GM12878 (cell line): ENCODE measurements around the gene ADAMTSL5. TPM values are rescaled to one million over a fixed set of nuclear protein-coding genes. Genes with fewer than 3 reads are reported as not detected.

Experiments
- ATAC-seq: fragments of 200-7000 bp; cut with Tn5 transposase; 3 replicates; pipeline ENCODE4 v1.9.1; 2020; ENCODE audit warnings: mild to moderate bottlenecking, moderate library complexity
- BruUV-seq: library from RNA; stranded (reverse); fragments of 400-500 nt; replicated peaks from 2 replicates; lab custom pipeline; 2021; lab: Mats Ljungman, UMichigan
- CTCF ChIA-PET: fragments of 300-600 bp; sonication (Branson Sonifier 250); formaldehyde crosslinking; extraction: SDS; loops from one replicate; lab custom pipeline; 2021; ENCODE audit warnings: inconsistent platforms; lab: Yijun Ruan, JAX
- POLR2A ChIA-PET: fragments of 350-600 bp; formaldehyde crosslinking; extraction: SDS; loops from one replicate; lab custom pipeline; 2021; ENCODE audit warnings: inconsistent platforms; lab: Charles Lee
- RAD21 ChIA-PET: fragments of 300-600 bp; sonication (Branson Sonifier 250); formaldehyde crosslinking; loops from one replicate; lab custom pipeline; 2023; ENCODE audit warnings: antibody characterized with exemption; ENCODE audit not compliant: unreplicated experiment; lab: Charles Lee
- SMC1A ChIA-PET: fragments of 300-600 bp; sonication (Branson Sonifier 250); formaldehyde crosslinking; loops from one replicate; lab custom pipeline; 2023; ENCODE audit not compliant: unreplicated experiment, uncharacterized antibody; lab: Charles Lee
- DNase-seq: peaks from one replicate; pipeline ENCODE4 v3.0.0-alpha.2; 2011; ENCODE audit warnings: low read depth, low spot score
- FAIRE-seq: peaks from 3 replicates; lab custom pipeline; 2011; peaks lifted over from hg19 to GRCh38; lab: Jason Lieb, UNC
- H2AFZ ChIP-seq: 2 replicates; pipeline ENCODE4 v1.6.0; 2011; ENCODE audit warnings: low read depth, low read length, control low read depth; ENCODE audit not compliant: control insufficient read depth
- H3K27ac ChIP-seq: 2 replicates; pipeline ENCODE4 v1.5.1; 2011; ENCODE audit warnings: control low read depth; ENCODE audit not compliant: control insufficient read depth, insufficient read depth
- H3K27me3 ChIP-seq, 2 experiments: replicated peaks in 1 of 2; 2 replicates each; pipeline versions ENCODE4 v1.6.0 to v1.6.1; 2011; ENCODE audit warnings: low read length in 1 of 2; ENCODE audit not compliant: control insufficient read depth in 2 of 2, insufficient read depth in 2 of 2
- H3K36me3 ChIP-seq, 2 experiments: 2 replicates each; pipeline ENCODE4 v1.5.1; 2011; ENCODE audit warnings: low read length in 1 of 2; ENCODE audit not compliant: control insufficient read depth in 2 of 2, insufficient read depth in 2 of 2
- H3K4me1 ChIP-seq: 2 replicates; pipeline ENCODE4 v1.6.1; 2011; ENCODE audit warnings: mild to moderate bottlenecking, low read length, moderate library complexity, mixed read lengths; ENCODE audit not compliant: control insufficient read depth, insufficient read depth
- H3K4me2 ChIP-seq: 2 replicates; pipeline ENCODE4 v1.6.0; 2011; ENCODE audit warnings: control low read depth; ENCODE audit not compliant: control insufficient read depth, insufficient read depth
- H3K4me3 ChIP-seq: fragments of 200-600 bp; sonication (generic); 2 replicates; pipeline ENCODE4 v1.5.1; 2016
- H3K79me2 ChIP-seq: 2 replicates; pipeline ENCODE4 v1.6.0; 2011; ENCODE audit warnings: low read length; ENCODE audit not compliant: control insufficient read depth, insufficient read depth
- H3K9ac ChIP-seq: 2 replicates; pipeline ENCODE4 v1.8.0; 2011; ENCODE audit warnings: low read length, control low read depth, mixed read lengths; ENCODE audit not compliant: control insufficient read depth, insufficient read depth
- H3K9me3 ChIP-seq: replicated peaks from 3 replicates; pipeline ENCODE4 v1.5.1; 2011; ENCODE audit warnings: mild to moderate bottlenecking, low read length; ENCODE audit not compliant: control insufficient read depth, insufficient read depth
- H4K20me1 ChIP-seq: 2 replicates; pipeline ENCODE4 v1.6.0; 2011; ENCODE audit not compliant: control insufficient read depth, insufficient read depth
- CEBPB ChIP-seq, 2 experiments: fragments of 150-350 bp in 1 of 2; IDR thresholded peaks; 2 replicates each; pipeline ENCODE4 v1.6.1; 2012 to 2014; ENCODE audit warnings: low read depth in 2 of 2, low read length in 2 of 2, borderline replicate concordance in 1 of 2, inconsistent platforms in 1 of 2
- CHD2 ChIP-seq: IDR thresholded peaks from 2 replicates; pipeline ENCODE4 v1.6.1; 2011; ENCODE audit warnings: low read depth, low read length, improper control_type of control experiment, borderline replicate concordance
- FOS ChIP-seq: IDR thresholded peaks from 3 replicates; pipeline ENCODE4 v1.6.1; 2011; ENCODE audit warnings: borderline replicate concordance; ENCODE audit not compliant: insufficient read length; ENCODE audit errors: extremely low read depth
- MEF2A ChIP-seq: IDR thresholded peaks from 2 replicates; pipeline ENCODE4 v1.6.1; 2011; ENCODE audit warnings: low read depth, mild to moderate bottlenecking, low read length, moderate library complexity; ENCODE audit not compliant: insufficient read depth
- NFIC ChIP-seq: IDR thresholded peaks from 2 replicates; pipeline ENCODE4 v1.6.1; 2012; ENCODE audit warnings: low read depth, mild to moderate bottlenecking, inconsistent platforms, low read length, moderate library complexity
- NFYA ChIP-seq: IDR thresholded peaks from 2 replicates; pipeline ENCODE4 v1.6.1; 2011; ENCODE audit warnings: low read depth, mild to moderate bottlenecking, low read length, improper control_type of control experiment, borderline replicate concordance
- NR2C2 ChIP-seq: IDR thresholded peaks from 2 replicates; pipeline ENCODE4 v1.6.1; 2011; ENCODE audit warnings: borderline replicate concordance, low read depth; ENCODE audit not compliant: control insufficient read depth, insufficient read length
- POLR2A ChIP-seq: IDR thresholded peaks from 2 replicates; pipeline ENCODE4 v1.6.1; 2011; ENCODE audit warnings: low read depth, mild to moderate bottlenecking, low read length
- POLR2AphosphoS5 ChIP-seq: IDR thresholded peaks from 2 replicates; pipeline ENCODE4 v1.6.1; 2011; ENCODE audit warnings: mild to moderate bottlenecking, low read length, inconsistent platforms
- POU2F2 ChIP-seq: IDR thresholded peaks from 3 replicates; pipeline ENCODE4 v1.6.1; 2011; ENCODE audit warnings: low read depth, mild to moderate bottlenecking, low read length, borderline replicate concordance
- RBBP5 ChIP-seq: fragments of 200-600 bp; sonication (generic); conservative IDR thresholded peaks from 2 replicates; pipeline ENCODE4 v1.6.1; 2016
- RUNX3 ChIP-seq: IDR thresholded peaks from 2 replicates; pipeline ENCODE4 v1.6.1; 2012; ENCODE audit warnings: low read length, inconsistent platforms
- SMARCA5 ChIP-seq: fragments of 450-650 bp; IDR thresholded peaks from 2 replicates; pipeline ENCODE4 v1.6.1; 2017; ENCODE audit warnings: mild to moderate bottlenecking
- SREBF2 ChIP-seq: IDR thresholded peaks from 2 replicates; pipeline ENCODE4 v1.6.1; 2012; ENCODE audit warnings: mild to moderate bottlenecking, low read length
- ZNF274 ChIP-seq: IDR thresholded peaks from one replicate; pipeline ENCODE4 v1.8.0; 2011; ENCODE audit not compliant: insufficient read length, insufficient read depth
- WGBS: methylation state at CpG from one replicate; pipeline ENCODE4 v1.1.6; 2016; ENCODE audit warnings: low lambda C conversion rate; ENCODE audit not compliant: insufficient replicate concordance, insufficient coverage; ENCODE audit errors: missing lambda C conversion rate; 5-methylcytosine and 5-hydroxymethylcytosine counted together
- in situ Hi-C: fragments of 300-500 bp; cut with MboI; formaldehyde crosslinking; loops from 9 replicates; pipeline ENCODE4 v1.14.3; 2018; ENCODE audit warnings: mixed read lengths
- intact Hi-C: fragments of 100-400 bp; cut with micrococcal nuclease; formaldehyde crosslinking; loops from one replicate; pipeline ENCODE4 v1.14.2; 2022; ENCODE audit not compliant: unreplicated experiment
- polyA plus RNA-seq, 11 experiments: library from polyadenylated mRNA; depleted of rRNA in 4 of 11; unstranded in 6 of 11; stranded (reverse) in 5 of 11; fragments of >200 nt; fragmentation: Nextera tagmentation in 4 of 11; fragmentation: Illumina TruSeq in 1 of 11; extraction: Ambion mirVana in 4 of 11; extraction: Trizol in 1 of 11; gene quantifications; 1 replicate in 1 of 11; 2 replicates in 10 of 11; pipeline versions ENCODE4 v1.2.1 to v1.2.3, GENCODE V29; 2011 to 2016; ENCODE audit warnings: inconsistent platforms in 2 of 11, missing spikeins in 2 of 11, low read depth in 1 of 11
- total RNA-seq, 4 experiments: library from RNA; depleted of rRNA in 3 of 4; stranded (reverse); fragments of >200 nt in 3 of 4; fragmentation: Illumina TruSeq in 1 of 4; extraction: Trizol in 1 of 4; gene quantifications; 2 replicates each; pipeline versions ENCODE4 v1.2.1 to v1.2.3, GENCODE V29; 2013 to 2021
- TF ChIP-seq, protein P1 (sequence below): fragments of 450-650 bp; IDR thresholded peaks from 2 replicates; pipeline ENCODE4 v1.6.1; 2016; ENCODE audit warnings: mild to moderate bottlenecking
- TF ChIP-seq, protein P2 (sequence below): IDR thresholded peaks from 2 replicates; pipeline ENCODE4 v1.6.1; 2012; ENCODE audit warnings: improper control_type of control experiment, low read depth, low read length; ENCODE audit not compliant: insufficient replicate concordance
- TF ChIP-seq, protein P3 (sequence below): fragments of 450-650 bp; IDR thresholded peaks from 2 replicates; pipeline ENCODE4 v1.6.1; 2017; ENCODE audit warnings: mild to moderate bottlenecking

The ADAMTSL5 gene
- total and polyA plus RNA-seq, 10 of the 15 experiments (the other 5 are each of a cell fraction or from before 2014, with no cell fraction given), result 0.04 to 0.83 (median 0.32) TPM; not detected in 4

DNA sequence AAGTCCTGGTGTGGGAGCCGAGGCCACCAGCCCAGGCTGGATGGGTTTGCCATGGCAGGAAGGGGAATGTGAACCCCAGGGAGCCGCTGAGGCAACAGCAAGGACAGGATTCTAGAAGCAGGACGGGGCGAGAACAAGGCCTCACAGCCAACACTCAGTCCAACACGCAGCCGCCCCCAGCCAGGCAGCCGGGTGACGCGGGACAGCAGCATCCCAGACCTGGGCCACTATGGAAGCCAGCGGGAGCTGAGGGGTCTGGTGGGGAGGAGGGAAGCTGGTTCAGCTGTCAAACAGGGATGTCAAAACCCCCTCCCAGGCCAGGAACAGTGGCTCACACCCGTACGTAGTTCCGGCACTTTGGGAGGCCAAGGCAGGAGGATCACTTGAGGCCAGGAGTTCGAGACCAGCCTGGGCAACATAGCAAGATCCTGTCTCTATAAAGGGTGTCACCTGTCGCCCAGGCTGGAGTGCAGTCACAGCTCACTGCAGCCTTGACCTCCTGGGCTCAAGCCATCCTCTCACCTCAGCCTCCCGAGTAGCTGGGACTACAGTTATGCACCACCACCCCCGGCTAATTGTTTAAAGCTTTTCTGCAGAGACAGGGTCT lies 48.5 kb upstream of the ADAMTSL5 start:
- Histone ChIP-seq H3K79me2 (no peaks in the 10 kb centered on the region), H3K36me3 (no peaks in the 10 kb centered on the region), H3K4me1 (no peaks in the 10 kb centered on the region), H2AFZ (no peak overlapping the region), H4K20me1 (no peaks in the 10 kb centered on the region), H3K9ac (no peak overlapping the region), H3K9me3 (no peaks in the 10 kb centered on the region), H3K27me3 (no peaks in the 10 kb centered on the region), H3K4me2 (no peak overlapping the region), H3K4me3 (no peak overlapping the region), H3K27ac (no peak overlapping the region)
- FAIRE-seq, result no peak
- ChIA-PET RAD21 (no interaction called here), CTCF (no interaction called here), POLR2A (no interaction called here), SMC1A (no interaction called here)
- in situ Hi-C loops, result no loop called here
- intact Hi-C loops, result no loop called here
- TF ChIP-seq RBBP5, result no peak
- TF ChIP-seq, protein P1, sequence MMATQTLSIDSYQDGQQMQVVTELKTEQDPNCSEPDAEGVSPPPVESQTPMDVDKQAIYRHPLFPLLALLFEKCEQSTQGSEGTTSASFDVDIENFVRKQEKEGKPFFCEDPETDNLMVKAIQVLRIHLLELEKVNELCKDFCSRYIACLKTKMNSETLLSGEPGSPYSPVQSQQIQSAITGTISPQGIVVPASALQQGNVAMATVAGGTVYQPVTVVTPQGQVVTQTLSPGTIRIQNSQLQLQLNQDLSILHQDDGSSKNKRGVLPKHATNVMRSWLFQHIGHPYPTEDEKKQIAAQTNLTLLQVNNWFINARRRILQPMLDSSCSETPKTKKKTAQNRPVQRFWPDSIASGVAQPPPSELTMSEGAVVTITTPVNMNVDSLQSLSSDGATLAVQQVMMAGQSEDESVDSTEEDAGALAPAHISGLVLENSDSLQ, result no peak
- TF ChIP-seq POU2F2, result no peak
- no peak for TF ChIP-seq NR2C2
- no peak for TF ChIP-seq ZNF274
- TF ChIP-seq SREBF2, result no peak
- no peak for TF ChIP-seq NFYA
- TF ChIP-seq POLR2A, result no peak
- TF ChIP-seq, protein P2, sequence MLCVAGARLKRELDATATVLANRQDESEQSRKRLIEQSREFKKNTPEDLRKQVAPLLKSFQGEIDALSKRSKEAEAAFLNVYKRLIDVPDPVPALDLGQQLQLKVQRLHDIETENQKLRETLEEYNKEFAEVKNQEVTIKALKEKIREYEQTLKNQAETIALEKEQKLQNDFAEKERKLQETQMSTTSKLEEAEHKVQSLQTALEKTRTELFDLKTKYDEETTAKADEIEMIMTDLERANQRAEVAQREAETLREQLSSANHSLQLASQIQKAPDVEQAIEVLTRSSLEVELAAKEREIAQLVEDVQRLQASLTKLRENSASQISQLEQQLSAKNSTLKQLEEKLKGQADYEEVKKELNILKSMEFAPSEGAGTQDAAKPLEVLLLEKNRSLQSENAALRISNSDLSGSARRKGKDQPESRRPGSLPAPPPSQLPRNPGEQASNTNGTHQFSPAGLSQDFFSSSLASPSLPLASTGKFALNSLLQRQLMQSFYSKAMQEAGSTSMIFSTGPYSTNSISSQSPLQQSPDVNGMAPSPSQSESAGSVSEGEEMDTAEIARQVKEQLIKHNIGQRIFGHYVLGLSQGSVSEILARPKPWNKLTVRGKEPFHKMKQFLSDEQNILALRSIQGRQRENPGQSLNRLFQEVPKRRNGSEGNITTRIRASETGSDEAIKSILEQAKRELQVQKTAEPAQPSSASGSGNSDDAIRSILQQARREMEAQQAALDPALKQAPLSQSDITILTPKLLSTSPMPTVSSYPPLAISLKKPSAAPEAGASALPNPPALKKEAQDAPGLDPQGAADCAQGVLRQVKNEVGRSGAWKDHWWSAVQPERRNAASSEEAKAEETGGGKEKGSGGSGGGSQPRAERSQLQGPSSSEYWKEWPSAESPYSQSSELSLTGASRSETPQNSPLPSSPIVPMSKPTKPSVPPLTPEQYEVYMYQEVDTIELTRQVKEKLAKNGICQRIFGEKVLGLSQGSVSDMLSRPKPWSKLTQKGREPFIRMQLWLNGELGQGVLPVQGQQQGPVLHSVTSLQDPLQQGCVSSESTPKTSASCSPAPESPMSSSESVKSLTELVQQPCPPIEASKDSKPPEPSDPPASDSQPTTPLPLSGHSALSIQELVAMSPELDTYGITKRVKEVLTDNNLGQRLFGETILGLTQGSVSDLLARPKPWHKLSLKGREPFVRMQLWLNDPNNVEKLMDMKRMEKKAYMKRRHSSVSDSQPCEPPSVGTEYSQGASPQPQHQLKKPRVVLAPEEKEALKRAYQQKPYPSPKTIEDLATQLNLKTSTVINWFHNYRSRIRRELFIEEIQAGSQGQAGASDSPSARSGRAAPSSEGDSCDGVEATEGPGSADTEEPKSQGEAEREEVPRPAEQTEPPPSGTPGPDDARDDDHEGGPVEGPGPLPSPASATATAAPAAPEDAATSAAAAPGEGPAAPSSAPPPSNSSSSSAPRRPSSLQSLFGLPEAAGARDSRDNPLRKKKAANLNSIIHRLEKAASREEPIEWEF, result no peak
- TF ChIP-seq NFIC, result no peak
- TF ChIP-seq, protein P3, sequence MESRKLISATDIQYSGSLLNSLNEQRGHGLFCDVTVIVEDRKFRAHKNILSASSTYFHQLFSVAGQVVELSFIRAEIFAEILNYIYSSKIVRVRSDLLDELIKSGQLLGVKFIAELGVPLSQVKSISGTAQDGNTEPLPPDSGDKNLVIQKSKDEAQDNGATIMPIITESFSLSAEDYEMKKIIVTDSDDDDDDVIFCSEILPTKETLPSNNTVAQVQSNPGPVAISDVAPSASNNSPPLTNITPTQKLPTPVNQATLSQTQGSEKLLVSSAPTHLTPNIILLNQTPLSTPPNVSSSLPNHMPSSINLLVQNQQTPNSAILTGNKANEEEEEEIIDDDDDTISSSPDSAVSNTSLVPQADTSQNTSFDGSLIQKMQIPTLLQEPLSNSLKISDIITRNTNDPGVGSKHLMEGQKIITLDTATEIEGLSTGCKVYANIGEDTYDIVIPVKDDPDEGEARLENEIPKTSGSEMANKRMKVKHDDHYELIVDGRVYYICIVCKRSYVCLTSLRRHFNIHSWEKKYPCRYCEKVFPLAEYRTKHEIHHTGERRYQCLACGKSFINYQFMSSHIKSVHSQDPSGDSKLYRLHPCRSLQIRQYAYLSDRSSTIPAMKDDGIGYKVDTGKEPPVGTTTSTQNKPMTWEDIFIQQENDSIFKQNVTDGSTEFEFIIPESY, result no peak
- TF ChIP-seq FOS, result no peak
- TF ChIP-seq CEBPB (IDR thresholded peaks at IDR 0.05; ENCODE audit: borderline replicate concordance in 1 of 2, low read depth in 2 of 2, low read length in 2 of 2), result no peak
- no peak for TF ChIP-seq POLR2AphosphoS5
- TF ChIP-seq CHD2, result no peak
- TF ChIP-seq SMARCA5, result no peak
- TF ChIP-seq MEF2A, result no peak
- no peak for TF ChIP-seq RUNX3
- no peak for DNase-seq
- WGBS, result 73% methylated on average over 17 of the region's 17 CpGs
- ATAC-seq, result no peak
- BruUV-seq, result no TSS peak
